Prostate gland (tissue), 2 donors: Measurements from ENCODE around the gene VGLL3. TPM values are rescaled to one million over a fixed set of nuclear protein-coding genes. Genes with fewer than 3 reads are reported as not detected.

ENCODE experiments used
- DNase-seq: peaks from one replicate; pipeline ENCODE4 v3.0.0-alpha.2; 2019; ENCODE audit warnings: low spot score
- H3K27ac ChIP-seq, 2 donors: fragments of 200-600 bp; sonication (generic); 2 replicates each; pipeline ENCODE4 v1.5.1; 2017 to 2019
- H3K27me3 ChIP-seq: fragments of 200-600 bp; sonication (generic); replicated peaks from 2 replicates; pipeline ENCODE4 v1.5.1; 2019; ENCODE audit not compliant: insufficient read depth
- H3K36me3 ChIP-seq, 2 donors: fragments of 200-600 bp; sonication (generic); 1 replicate in 1 of 2; 2 replicates in 1 of 2; pipeline versions ENCODE4 v1.5.1 to v1.8.1; 2017 to 2019
- H3K4me1 ChIP-seq: fragments of 200-600 bp; sonication (generic); replicated peaks from 2 replicates; pipeline ENCODE4 v1.5.1; 2019
- H3K4me3 ChIP-seq, 2 donors: fragments of 200-600 bp; sonication (generic); 2 replicates each; pipeline ENCODE4 v1.5.1; 2017 to 2019
- H3K9me3 ChIP-seq: fragments of 200-600 bp; sonication (generic); 2 replicates; pipeline ENCODE4 v1.5.1; 2017
- CTCF ChIP-seq, 4 experiments: fragments of 200-600 bp in 2 of 4; fragments of 450-650 bp in 2 of 4; sonication (generic) in 2 of 4; IDR thresholded peaks; 1 replicate in 3 of 4; 2 replicates in 1 of 4; pipeline ENCODE4 v1.5.1; 2016 to 2019; ENCODE audit warnings: antibody characterized with exemption in 4 of 4, mild to moderate bottlenecking in 2 of 4, moderate library complexity in 2 of 4
- POLR2A ChIP-seq: fragments of 450-650 bp; IDR thresholded peaks from one replicate; pipeline ENCODE4 v1.6.1; 2016; ENCODE audit warnings: antibody characterized with exemption, mild to moderate bottlenecking
- POLR2AphosphoS5 ChIP-seq: sonication (generic); formaldehyde crosslinking; IDR thresholded peaks from one replicate; pipeline ENCODE4 v1.6.1; 2017; ENCODE audit warnings: antibody characterized with exemption
- WGBS: methylation state at CpG from one replicate; pipeline ENCODE4 v1.1.5; 2018; 5-methylcytosine and 5-hydroxymethylcytosine counted together
- intact Hi-C: fragments of 100-400 bp; cut with DNase I; formaldehyde crosslinking; loops from one replicate; pipeline ENCODE4 v1.14.2; 2022
- total RNA-seq, 2 donors: library from RNA; depleted of rRNA; stranded (reverse); fragments of >200 nt; gene quantifications; one replicate each; pipeline ENCODE4 v1.1.0, GENCODE V29; 2016

The VGLL3 gene
- total RNA-seq, 2 donors from 2014 or later = 44.4 to 55.5 TPM

DNA sequence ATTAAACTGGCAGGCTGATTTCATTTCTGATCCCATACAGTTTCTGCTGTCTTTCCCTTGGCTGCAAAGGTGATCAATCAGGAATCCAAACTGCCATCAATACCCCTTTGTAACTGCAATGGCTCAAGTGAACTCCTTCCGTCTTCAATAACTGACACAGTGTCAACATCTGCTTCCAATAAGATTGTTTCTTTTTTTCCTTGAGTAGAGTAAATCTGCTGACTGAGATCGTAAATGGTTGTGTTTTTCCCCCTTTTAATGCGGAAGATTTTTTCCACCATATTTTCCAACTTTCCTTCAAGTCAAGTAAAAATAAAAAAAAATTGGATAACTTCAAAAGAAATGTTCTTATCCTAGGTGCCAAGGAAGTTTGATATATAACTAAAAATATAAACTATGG, 48.7 kb downstream of the VGLL3 start:
- H3K4me3 ChIP-seq = no peak overlapping the region
- WGBS = 77% methylated on average over 3 of the region's 3 CpGs
- TF ChIP-seq POLR2AphosphoS5 (no peak), POLR2A (no peak), CTCF (IDR thresholded peaks at IDR 0.05) (no peak)
- no peaks in the 10 kb centered on the region for H3K27me3 ChIP-seq
- no peaks in the 10 kb centered on the region for H3K36me3 ChIP-seq
- no peaks in the 10 kb centered on the region for H3K9me3 ChIP-seq
- DNase-seq = no peak
- H3K4me1 ChIP-seq = no peaks in the 10 kb centered on the region
- no peak overlapping the region for H3K27ac ChIP-seq
- intact Hi-C loops = no loop called here

DNA sequence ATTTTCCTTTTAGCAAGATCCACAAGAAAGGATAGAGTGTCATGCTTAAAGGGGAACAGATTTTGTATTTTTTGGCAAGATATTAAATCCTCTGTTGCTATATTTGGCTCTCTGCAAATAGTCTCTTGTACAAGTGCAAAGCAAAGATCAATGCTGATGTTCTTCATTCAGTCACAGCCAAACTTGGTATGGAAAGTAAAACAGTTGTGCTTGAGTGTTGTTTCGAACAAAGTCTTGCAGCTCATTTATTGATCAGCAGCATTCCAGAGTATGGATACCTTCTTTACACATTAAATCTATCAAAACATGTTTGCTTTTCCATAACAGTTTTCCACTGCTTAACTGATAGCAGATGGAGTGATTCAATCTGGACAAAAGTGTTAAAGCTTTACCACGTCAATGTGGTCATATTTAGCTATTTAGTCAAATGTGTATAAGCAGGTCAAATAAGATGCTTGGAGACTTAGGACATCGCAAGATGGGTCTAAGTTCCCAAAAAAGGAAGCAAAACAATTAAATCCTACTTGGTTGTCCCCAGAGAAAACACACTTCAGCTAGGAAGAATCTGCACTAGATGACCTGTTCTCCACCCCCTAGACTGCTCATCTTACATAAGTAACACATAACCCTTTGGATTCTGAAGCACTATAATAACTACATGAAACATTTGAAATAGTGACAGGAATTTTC, 52.4 kb downstream of the VGLL3 start:
- no peaks in the 10 kb centered on the region for H3K27me3 ChIP-seq
- H3K9me3 ChIP-seq = no peaks in the 10 kb centered on the region
- H3K4me1 ChIP-seq = no peaks in the 10 kb centered on the region
- 78% methylated on average over 3 of the region's 3 CpGs for WGBS
- intact Hi-C loops = no loop called here
- H3K36me3 ChIP-seq = no peaks in the 10 kb centered on the region
- DNase-seq = no peak
- no peak for TF ChIP-seq CTCF (IDR thresholded peaks at IDR 0.05)
- TF ChIP-seq POLR2A = no peak
- TF ChIP-seq POLR2AphosphoS5 = no peak
- no peak overlapping the region for H3K27ac ChIP-seq
- no peak overlapping the region for H3K4me3 ChIP-seq

- TF ChIP-seq POLR2AphosphoS5 = no peak
- no peak for TF ChIP-seq CTCF (IDR thresholded peaks at IDR 0.05)
- TF ChIP-seq POLR2A = no peak
- H3K4me3 ChIP-seq = no peak overlapping the region
- no peaks in the 10 kb centered on the region for H3K4me1 ChIP-seq
- no peak for DNase-seq
- H3K27me3 ChIP-seq = no peaks in the 10 kb centered on the region
- H3K36me3 ChIP-seq = no peaks in the 10 kb centered on the region
- H3K9me3 ChIP-seq = no peaks in the 10 kb centered on the region
- no peak overlapping the region for H3K27ac ChIP-seq
- WGBS = 45% methylated on average over 6 of the region's 6 CpGs
- intact Hi-C loops = no loop called here
Observed at GRCh38 chr3:86937306-86937791, 53.6 kb downstream of the VGLL3 start.

DNA sequence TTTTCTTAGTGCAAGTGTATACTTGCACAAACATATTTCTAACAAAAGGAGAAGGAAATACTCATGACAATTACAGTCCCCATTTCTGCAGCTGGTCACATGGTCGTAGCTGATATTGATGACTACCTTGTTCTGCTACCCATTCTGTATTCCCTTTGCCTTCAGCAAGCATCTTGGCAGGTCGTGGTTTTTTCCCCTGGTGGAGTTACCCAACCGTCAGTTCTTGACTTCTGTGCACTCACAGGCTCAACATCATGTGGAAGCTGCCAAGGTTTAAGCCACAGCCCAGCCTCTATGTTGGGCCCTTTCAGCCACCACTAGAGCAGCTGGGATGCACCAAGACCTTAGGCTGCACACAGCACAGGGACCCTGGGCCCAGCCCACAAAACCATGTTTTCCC, 56.1 kb downstream of the VGLL3 start:
- no peaks in the 10 kb centered on the region for H3K9me3 ChIP-seq
- H3K36me3 ChIP-seq = no peaks in the 10 kb centered on the region
- TF ChIP-seq POLR2A (no peak), POLR2AphosphoS5 (no peak), CTCF (IDR thresholded peaks at IDR 0.05) (no peak)
- H3K27ac ChIP-seq = no peak overlapping the region
- intact Hi-C loops = no loop called here
- DNase-seq = no peak
- WGBS = 75% methylated on average over 3 of the region's 3 CpGs
- H3K27me3 ChIP-seq = no peaks in the 10 kb centered on the region
- no peaks in the 10 kb centered on the region for H3K4me1 ChIP-seq
- no peak overlapping the region for H3K4me3 ChIP-seq

- H3K4me3 ChIP-seq = no peak overlapping the region
- no peak overlapping the region for H3K27ac ChIP-seq
- TF ChIP-seq POLR2AphosphoS5 (no peak), POLR2A (no peak), CTCF (IDR thresholded peaks at IDR 0.05) (no peak)
- H3K4me1 ChIP-seq = no peaks in the 10 kb centered on the region
- H3K9me3 ChIP-seq = no peaks in the 10 kb centered on the region
- intact Hi-C loops = no loop called here
- 48% methylated on average over 3 of the region's 3 CpGs for WGBS
- no peak for DNase-seq
- H3K27me3 ChIP-seq = no peaks in the 10 kb centered on the region
- no peaks in the 10 kb centered on the region for H3K36me3 ChIP-seq
Observed at GRCh38 chr3:86930831-86931230, 60.1 kb downstream of the VGLL3 start.
